Motor neuron (in vitro differentiated cells): ENCODE data around the gene GRIN1. TPM values are rescaled to one million over a fixed set of nuclear protein-coding genes. Genes with fewer than 3 reads are reported as not detected.

Source experiments
- ATAC-seq, 8 experiments: fragments of 200-7000 bp; cut with Tn5 transposase; replicated peaks in 6 of 8; 2 replicates each; pipeline ENCODE4 v1.8.0; 2021; ENCODE audit warnings: mild to moderate bottlenecking in 8 of 8, moderate library complexity in 8 of 8
- H3K27ac ChIP-seq, 2 donors: fragments of 250-450 bp; sonication (Bioruptor Pico); 2 replicates each; pipeline ENCODE4 v1.9.0; 2021; ENCODE audit warnings: antibody characterized with exemption in 2 of 2, mild to moderate bottlenecking in 2 of 2, moderate library complexity in 1 of 2
- H3K4me1 ChIP-seq, 2 donors: fragments of 250-450 bp; sonication (Bioruptor Pico); replicated peaks in 1 of 2; 2 replicates each; pipeline ENCODE4 v1.6.1; 2021; ENCODE audit warnings: antibody characterized with exemption in 2 of 2, mild to moderate bottlenecking in 2 of 2, moderate library complexity in 1 of 2
- H3K4me3 ChIP-seq, 5 donors: fragments of 250-450 bp; sonication (Bioruptor Pico); 2 replicates each; pipeline ENCODE4 v1.9.0; 2021; ENCODE audit warnings: antibody characterized with exemption in 5 of 5, mild to moderate bottlenecking in 5 of 5, moderate library complexity in 4 of 5
- WGBS, 10 experiments: fragments of 450-650 bp; shearing (Covaris generic); methylation state at CpG; one replicate each; pipeline ENCODE4 v1.0.0; 2022; 5-methylcytosine and 5-hydroxymethylcytosine counted together
- in situ Hi-C, 9 experiments: fragments of 400-800 bp; cut with MboI; loops; one replicate each; pipeline ENCODE4 v1.15.0; 2021; ENCODE audit warnings: low sequenced_read_pairs in 9 of 9, low pct_unique_long_range_greater_than_20kb in 2 of 9; ENCODE audit not compliant: unreplicated experiment in 9 of 9
- total RNA-seq, 8 experiments: library from RNA; unstranded; fragments of 300-600 nt; gene quantifications; 2 replicates each; pipeline versions ENCODE4 v1.2.3 to v1.2.4, GENCODE V29; 2022

GRIN1 gene
- total RNA-seq, 8 experiments from 2014 or later: 0.20 to 6.0 (median 1.2) TPM

DNA sequence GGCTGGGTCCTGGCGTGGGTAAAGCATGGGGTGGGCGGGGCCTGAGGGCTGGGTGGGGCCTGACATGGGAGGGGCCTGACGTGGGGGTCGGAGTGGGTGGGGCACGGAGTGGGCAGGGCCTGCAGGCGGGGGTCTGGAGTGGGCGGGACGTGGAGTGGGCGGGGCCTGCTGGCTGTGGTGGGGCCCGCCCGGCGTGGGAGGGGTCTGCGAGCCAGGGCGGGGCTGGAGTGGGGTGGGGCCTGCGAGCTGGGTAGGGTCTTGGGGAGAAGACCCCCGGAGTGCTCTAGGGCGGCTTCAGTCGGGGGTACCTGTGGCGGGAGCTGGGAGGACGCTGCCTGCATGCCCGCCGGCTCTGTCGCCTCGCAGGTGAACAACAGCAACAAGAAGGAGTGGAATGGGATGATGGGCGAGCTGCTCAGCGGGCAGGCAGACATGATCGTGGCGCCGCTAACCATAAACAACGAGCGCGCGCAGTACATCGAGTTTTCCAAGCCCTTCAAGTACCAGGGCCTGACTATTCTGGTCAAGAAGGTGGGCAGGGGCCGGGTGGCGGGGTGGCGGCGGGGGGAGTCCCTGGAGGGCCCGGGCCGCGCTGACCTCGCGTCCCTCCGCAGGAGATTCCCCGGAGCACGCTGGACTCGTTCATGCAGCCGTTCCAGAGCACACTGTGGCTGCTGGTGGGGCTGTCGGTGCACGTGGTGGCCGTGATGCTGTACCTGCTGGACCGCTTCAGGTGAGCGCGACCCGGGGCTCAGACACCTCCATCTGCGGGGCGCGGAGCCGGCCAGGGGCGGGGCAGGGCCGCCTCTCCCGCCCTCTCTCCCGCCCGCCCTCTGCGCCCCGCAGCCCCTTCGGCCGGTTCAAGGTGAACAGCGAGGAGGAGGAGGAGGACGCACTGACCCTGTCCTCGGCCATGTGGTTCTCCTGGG, 22.9 kb downstream of the GRIN1 start:
- no CpG with 5 or more reads among the region's 71 CpGs for WGBS, 10 experiments
- no peak for ATAC-seq
- Histone ChIP-seq H3K27ac (no peak overlapping the region), H3K4me3 (peak overlapping the region in 2 of 5 donors; percentile 11 to 30), H3K4me1 (peaks cover 9 to 24% of the 10 kb centered on the region in 2 donors)
- in situ Hi-C loops: no loop called here

DNA sequence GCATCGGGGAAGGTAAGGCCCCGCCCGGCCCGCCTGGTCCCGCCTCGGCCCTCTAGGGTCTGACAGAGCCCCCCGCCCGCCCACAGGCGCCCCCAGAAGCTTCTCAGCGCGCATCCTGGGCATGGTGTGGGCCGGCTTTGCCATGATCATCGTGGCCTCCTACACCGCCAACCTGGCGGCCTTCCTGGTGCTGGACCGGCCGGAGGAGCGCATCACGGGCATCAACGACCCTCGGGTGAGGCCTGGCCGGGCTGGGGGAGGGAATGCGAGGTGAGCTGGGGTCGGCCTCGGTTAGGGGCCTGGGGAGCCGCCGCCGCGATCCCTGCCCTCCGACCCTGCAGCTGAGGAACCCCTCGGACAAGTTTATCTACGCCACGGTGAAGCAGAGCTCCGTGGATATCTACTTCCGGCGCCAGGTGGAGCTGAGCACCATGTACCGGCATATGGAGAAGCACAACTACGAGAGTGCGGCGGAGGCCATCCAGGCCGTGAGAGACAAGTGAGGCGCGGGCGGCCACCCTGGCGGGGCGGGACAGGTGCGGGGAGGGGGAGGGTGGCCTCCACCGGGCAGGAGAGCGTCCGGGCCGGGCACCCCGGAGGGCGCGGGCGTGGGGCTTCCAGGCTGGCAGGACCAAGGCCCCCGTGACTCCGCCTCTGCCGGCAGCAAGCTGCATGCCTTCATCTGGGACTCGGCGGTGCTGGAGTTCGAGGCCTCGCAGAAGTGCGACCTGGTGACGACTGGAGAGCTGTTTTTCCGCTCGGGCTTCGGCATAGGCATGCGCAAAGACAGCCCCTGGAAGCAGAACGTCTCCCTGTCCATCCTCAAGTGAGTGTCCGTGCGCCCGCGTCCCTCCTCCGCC, 23.8 kb downstream of the GRIN1 start:
- Histone ChIP-seq H3K4me1 (peaks cover 18 to 33% of the 10 kb centered on the region in 2 donors), H3K27ac (no peak overlapping the region), H3K4me3 (peak overlapping the region in 4 of 5 donors; percentile 9 to 30 (median 23))
- in situ Hi-C loops: no loop called here
- 0% methylated on average over 3 of the region's 74 CpGs; no CpG with 5 or more reads in 9 of the 10 experiments for WGBS, 10 experiments
- ATAC-seq: peak; percentile 16 to 62 (median 57)

DNA sequence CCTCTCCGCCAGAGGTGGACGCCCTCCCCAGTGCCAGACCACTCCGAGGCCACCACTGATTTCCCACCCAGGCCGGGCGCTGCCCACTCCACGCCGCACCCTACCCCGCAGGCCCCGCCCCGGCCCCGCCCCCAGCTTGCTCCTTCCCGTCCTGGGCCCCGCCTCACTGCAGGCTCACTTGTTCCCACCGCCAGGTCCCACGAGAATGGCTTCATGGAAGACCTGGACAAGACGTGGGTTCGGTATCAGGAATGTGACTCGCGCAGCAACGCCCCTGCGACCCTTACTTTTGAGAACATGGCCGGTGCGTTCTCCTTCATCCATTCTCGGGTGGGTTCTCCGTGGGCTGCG, 24.4 kb downstream of the GRIN1 start:
- ATAC-seq: peak in 7 of 8 experiments; percentile 4 to 45 (median 38)
- in situ Hi-C loops: no loop called here
- 10 to 58% (median 40%) methylated on average over 1 to 4 of the region's 26 CpGs; no CpG with 5 or more reads in 7 of the 10 experiments for WGBS, 10 experiments
- no peak overlapping the region for H3K27ac ChIP-seq
- peak overlapping the region in 4 of 5 donors; percentile 9 to 30 (median 23) for H3K4me3 ChIP-seq
- peaks cover 19 to 36% of the 10 kb centered on the region in 2 donors for H3K4me1 ChIP-seq

DNA sequence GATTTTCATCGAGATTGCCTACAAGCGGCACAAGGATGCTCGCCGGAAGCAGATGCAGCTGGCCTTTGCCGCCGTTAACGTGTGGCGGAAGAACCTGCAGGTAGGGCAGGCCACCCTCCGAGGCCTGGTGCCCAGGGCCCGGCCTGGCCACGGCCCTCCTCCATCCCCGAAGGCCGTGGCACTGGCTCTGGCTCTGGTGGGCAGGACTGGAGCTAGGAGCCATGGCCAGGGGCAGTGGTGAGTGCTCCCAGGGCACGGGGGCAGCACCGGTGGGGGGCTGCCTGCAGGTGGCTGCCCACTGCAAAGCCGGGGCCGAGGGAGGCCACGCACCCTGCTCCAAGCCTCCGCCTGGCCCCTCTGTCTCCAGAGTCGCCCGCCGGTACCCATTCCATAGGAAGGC, 24.9 kb downstream of the GRIN1 start:
- in situ Hi-C loops: no loop called here
- WGBS, 10 experiments: 20 to 100% (median 100%) methylated on average over 1 of the region's 22 CpGs; no CpG with 5 or more reads in 7 of the 10 experiments
- no peak overlapping the region for H3K27ac ChIP-seq
- H3K4me1 ChIP-seq: peaks cover 19 to 36% of the 10 kb centered on the region in 2 donors
- peak overlapping the region in 2 of 5 donors; percentile 25 to 30 for H3K4me3 ChIP-seq
- ATAC-seq: no peak

DNA sequence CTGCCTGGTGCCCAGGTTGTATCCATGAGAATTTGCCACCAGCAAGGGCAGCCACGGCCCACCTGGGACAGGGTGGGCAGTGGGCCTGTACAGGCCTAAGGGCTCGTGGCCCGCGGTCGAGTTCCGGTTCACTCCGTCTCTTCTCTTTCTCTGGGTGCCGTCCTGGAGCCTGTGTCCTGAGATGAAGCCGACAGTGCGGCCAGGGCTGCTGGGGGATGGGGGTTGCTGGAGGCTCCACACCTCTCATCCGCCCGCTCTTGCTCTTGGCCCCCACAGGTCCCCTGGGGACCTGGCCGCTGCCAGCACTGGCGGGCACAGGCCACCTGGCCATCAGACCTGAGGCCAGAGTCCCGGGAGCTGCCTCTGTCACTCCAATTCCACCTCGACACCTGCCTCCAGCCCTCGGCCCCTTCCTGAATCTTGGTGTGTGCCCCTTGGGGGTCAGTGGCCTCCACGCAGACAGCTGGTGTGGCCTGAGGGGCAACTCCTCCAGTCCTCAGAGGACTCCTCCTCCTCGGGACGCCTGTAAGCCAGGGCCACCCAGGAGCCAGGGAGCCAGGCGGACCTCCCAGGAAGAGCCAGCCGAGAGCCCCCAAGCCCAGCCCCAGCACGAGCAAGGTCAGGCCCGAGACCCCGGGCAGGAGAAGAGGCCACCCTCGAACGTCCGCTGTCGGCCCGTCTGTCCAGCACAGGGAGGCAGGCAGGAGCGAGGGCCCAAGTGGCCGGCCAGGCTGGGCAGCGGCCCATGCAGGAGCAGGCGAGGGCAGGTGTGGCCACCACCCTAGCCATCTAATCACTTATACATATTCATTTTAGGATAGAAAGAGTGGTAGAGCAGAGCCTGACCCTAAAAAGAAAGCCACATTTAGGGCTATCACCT, 25.7 kb downstream of the GRIN1 start:
- Histone ChIP-seq H3K4me1 (peaks cover 19 to 36% of the 10 kb centered on the region in 2 donors), H3K27ac (no peak overlapping the region), H3K4me3 (no peak overlapping the region)
- ATAC-seq: no peak
- 17 to 80% (median 28%) methylated on average over 1 to 10 of the region's 34 CpGs; no CpG with 5 or more reads in 7 of the 10 experiments for WGBS, 10 experiments
- in situ Hi-C loops: no loop called here

DNA sequence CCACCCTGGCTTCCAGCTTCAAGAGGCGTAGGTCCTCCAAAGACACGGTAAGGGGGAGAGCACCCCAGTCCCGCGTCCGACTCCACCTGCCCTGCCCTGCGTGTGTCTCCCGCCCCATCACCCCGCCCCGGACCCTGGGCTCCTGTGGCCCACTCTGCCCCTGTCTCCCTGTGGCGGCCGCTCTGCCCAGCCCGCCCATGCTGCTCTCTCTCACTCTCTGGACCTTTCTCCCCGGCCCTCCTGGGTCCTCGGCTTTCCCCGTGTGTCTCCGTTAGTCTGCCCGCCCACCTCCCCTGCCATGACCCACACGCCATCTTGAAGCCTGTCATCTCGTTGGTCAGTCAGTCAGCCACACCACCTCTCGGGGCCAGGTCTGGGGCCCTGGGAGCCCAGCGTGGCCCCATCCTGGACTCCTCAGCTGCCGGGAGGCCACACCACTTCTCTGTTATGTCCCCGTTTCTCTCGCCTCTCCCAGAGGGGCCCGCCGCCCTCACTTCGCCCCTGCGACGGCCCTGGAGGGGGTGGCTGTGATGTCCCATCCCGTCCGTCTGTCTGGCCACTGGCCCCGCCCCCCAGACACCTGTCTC, 26.4 kb downstream of the GRIN1 start:
- H3K27ac ChIP-seq: no peak overlapping the region
- WGBS, 10 experiments: 60 to 100% (median 80%) methylated on average over 1 of the region's 32 CpGs; no CpG with 5 or more reads in 7 of the 10 experiments
- H3K4me1 ChIP-seq: peaks cover 19 to 36% of the 10 kb centered on the region in 2 donors
- in situ Hi-C loops: no loop called here
- no peak for ATAC-seq
- no peak overlapping the region for H3K4me3 ChIP-seq

DNA sequence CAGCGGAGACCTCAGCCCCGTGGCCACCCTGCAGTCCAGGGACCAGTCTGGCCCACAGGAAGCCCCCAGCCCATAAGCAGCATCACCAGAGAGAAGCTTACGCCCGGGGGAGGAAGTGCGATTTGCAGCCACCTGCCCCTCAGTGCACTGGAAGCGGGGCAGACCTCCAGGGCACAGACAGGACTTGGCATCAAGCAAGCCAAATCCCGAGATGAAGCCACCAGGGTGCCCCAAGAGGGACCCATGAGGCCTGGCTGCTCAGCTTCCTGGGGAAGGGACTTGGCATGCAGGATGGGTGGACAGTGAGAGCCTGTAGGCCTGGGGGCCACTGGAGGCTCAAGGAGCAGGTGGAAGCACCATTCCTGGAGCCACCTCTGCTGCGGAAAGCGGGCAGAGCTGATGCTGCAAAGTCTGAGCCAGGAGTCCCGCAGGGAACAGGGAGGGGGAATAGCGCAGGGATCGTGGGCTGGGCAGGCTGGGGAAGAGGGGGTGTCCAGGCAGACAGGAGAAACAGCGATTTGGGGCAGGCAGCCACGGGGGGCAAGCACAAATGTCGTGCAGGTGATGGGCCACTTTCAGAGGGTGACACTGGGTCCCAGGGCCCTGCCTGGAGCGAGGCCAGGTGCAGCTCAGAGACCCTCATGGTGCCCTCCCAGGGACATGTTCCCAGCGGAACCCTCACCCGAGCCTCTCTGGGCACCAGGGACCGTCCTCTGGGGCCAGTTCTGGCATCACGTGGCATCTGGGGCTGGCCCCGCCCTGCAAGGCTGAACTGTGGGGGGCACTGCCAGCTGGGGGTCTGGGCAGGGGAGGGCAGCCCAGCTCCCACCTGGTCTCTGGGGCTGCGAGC, 27.7 kb downstream of the GRIN1 start:
- Histone ChIP-seq H3K4me1 (peaks cover 19 to 36% of the 10 kb centered on the region in 2 donors), H3K27ac (no peak overlapping the region), H3K4me3 (peak overlapping the region in 1 of 5 donors; percentile 50)
- WGBS, 10 experiments: 40% methylated on average over 1 of the region's 22 CpGs; no CpG with 5 or more reads in 9 of the 10 experiments
- in situ Hi-C loops: no loop called here
- ATAC-seq: no peak

DNA sequence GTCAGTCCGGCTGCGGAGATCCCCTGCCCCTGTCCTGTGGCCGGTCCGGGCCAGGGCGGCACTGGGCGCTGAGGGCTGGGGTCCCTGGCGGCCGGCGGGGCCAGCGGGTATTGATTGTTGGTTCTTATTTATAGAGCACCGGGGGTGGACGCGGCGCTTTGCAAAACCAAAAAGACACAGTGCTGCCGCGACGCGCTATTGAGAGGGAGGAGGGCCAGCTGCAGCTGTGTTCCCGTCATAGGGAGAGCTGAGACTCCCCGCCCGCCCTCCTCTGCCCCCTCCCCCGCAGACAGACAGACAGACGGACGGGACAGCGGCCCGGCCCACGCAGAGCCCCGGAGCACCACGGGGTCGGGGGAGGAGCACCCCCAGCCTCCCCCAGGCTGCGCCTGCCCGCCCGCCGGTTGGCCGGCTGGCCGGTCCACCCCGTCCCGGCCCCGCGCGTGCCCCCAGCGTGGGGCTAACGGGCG, 28.4 kb downstream of the GRIN1 start:
- Histone ChIP-seq H3K4me1 (peaks cover 19 to 29% of the 10 kb centered on the region in 2 donors), H3K27ac (peak overlapping the region in 1 of 2 donors; percentile 74), H3K4me3 (peak overlapping the region; percentile 39 to 50 (median 44))
- no CpG with 5 or more reads among the region's 44 CpGs for WGBS, 10 experiments
- ATAC-seq: peak in 1 of 8 experiments; percentile 5
- in situ Hi-C loops: no loop called here

DNA sequence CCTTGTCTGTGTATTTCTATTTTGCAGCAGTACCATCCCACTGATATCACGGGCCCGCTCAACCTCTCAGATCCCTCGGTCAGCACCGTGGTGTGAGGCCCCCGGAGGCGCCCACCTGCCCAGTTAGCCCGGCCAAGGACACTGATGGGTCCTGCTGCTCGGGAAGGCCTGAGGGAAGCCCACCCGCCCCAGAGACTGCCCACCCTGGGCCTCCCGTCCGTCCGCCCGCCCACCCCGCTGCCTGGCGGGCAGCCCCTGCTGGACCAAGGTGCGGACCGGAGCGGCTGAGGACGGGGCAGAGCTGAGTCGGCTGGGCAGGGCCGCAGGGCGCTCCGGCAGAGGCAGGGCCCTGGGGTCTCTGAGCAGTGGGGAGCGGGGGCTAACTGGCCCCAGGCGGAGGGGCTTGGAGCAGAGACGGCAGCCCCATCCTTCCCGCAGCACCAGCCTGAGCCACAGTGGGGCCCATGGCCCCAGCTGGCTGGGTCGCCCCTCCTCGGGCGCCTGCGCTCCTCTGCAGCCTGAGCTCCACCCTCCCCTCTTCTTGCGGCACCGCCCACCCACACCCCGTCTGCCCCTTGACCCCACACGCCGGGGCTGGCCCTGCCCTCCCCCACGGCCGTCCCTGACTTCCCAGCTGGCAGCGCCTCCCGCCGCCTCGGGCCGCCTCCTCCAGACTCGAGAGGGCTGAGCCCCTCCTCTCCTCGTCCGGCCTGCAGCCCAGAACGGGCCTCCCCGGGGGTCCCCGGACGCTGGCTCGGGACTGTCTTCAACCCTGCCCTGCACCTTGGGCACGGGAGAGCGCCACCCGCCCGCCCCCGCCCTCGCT, 29.0 kb downstream of the GRIN1 start:
- H3K27ac ChIP-seq: peak overlapping the region; percentile 55 to 74
- H3K4me1 ChIP-seq: peaks cover 17 to 22% of the 10 kb centered on the region in 2 donors
- in situ Hi-C loops: no loop called here
- peak; percentile 26 to 79 (median 66) for ATAC-seq
- H3K4me3 ChIP-seq: peak overlapping the region; percentile 39 to 50 (median 44)
- WGBS, 10 experiments: no CpG with 5 or more reads among the region's 57 CpGs

DNA sequence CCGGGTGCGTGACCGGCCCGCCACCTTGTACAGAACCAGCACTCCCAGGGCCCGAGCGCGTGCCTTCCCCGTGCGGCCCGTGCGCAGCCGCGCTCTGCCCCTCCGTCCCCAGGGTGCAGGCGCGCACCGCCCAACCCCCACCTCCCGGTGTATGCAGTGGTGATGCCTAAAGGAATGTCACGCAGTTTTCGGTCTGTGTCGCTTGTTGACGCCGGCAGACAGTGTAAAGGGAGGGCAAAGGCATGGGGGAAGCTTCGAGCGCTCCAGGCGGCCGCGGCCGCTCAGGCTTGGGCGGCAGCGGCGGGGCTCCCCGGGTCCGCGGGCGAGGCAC, 29.6 kb downstream of the GRIN1 start:
- peak overlapping the region; percentile 39 to 50 (median 44) for H3K4me3 ChIP-seq
- in situ Hi-C loops: no loop called here
- H3K4me1 ChIP-seq: peaks cover 13 to 17% of the 10 kb centered on the region in 2 donors
- ATAC-seq: peak; percentile 4 to 63 (median 52)
- 0% methylated on average over 2 of the region's 36 CpGs; no CpG with 5 or more reads in 9 of the 10 experiments for WGBS, 10 experiments
- H3K27ac ChIP-seq: peak overlapping the region; percentile 54 to 55
